A549 treated with RU486 at 1 μM for 4 hours (cell line): ENCODE data around the gene TUNAR. TPM values are rescaled to one million over a fixed set of nuclear protein-coding genes. Genes with fewer than 3 reads are reported as not detected.

Experiments used
- total RNA-seq: library from RNA; stranded (reverse); fragments of 200-300 nt; extraction: Qiagen RNA extraction; gene quantifications from 5 replicates; pipeline ENCODE4 v1.2.3, GENCODE V29; 2022; ENCODE audit warnings: low read depth

The TUNAR gene
- not detected in 5 replicates for total RNA-seq

GRCh38 chr14:95876761-95877538, at the start of gene TUNAR:
TSS of gene TUNAR (plus strand) at chr14:95876832.

Other genes starting within 250 kb of the TUNAR start
- gene TCL1B, start 190.4 kb upstream of the TUNAR start, total RNA-seq, result not detected in 5 replicates
- not detected in 5 replicates for gene TCL1A, start 162.7 kb upstream of the TUNAR start, total RNA-seq
- 3.1 to 5.7 TPM (median 3.8 TPM) in 5 replicates for gene C14orf132, start 162.5 kb downstream of the TUNAR start, total RNA-seq